GM12874 (cell line): ENCODE data around the gene ORC3.

ENCODE experiments used
- CTCF ChIP-seq: IDR thresholded peaks from 2 replicates; pipeline ENCODE4 v1.5.1; 2011; ENCODE audit warnings: low read depth, mild to moderate bottlenecking, control low read depth, low read length, moderate library complexity; ENCODE audit not compliant: insufficient read depth

Gene ORC3

GRCh38 chr6:87661016-87661415 is 71.1 kb downstream of the ORC3 start:
- no peak for TF ChIP-seq CTCF

GRCh38 chr6:87661503-87661902 is 71.6 kb downstream of the ORC3 start:
- no peak for TF ChIP-seq CTCF

- TF ChIP-seq CTCF = no peak
Observed at GRCh38 chr6:87663434-87663833, 73.5 kb downstream of the ORC3 start.

- no peak for TF ChIP-seq CTCF
Observed at GRCh38 chr6:87664921-87665485, 75.1 kb downstream of the ORC3 start.

GRCh38 chr6:87667032-87667431 is 77.1 kb downstream of the ORC3 start:
- TF ChIP-seq CTCF = no peak

GRCh38 chr6:87668013-87668412 is 78.1 kb downstream of the ORC3 start:
- no peak for TF ChIP-seq CTCF

GRCh38 chr6:87669051-87669450 is 79.1 kb downstream of the ORC3 start:
- no peak for TF ChIP-seq CTCF
